Measurements from ENCODE around the gene ETF1. TPM values are rescaled to one million over a fixed set of nuclear protein-coding genes. Genes with fewer than 3 reads are reported as not detected.

The ETF1 gene
- total and polyA plus RNA-seq, 9 of the 15 experiments (the other 6 are each of a cell fraction or from before 2014, with no cell fraction given), result 53.7 to 209 (median 164) TPM

DNA sequence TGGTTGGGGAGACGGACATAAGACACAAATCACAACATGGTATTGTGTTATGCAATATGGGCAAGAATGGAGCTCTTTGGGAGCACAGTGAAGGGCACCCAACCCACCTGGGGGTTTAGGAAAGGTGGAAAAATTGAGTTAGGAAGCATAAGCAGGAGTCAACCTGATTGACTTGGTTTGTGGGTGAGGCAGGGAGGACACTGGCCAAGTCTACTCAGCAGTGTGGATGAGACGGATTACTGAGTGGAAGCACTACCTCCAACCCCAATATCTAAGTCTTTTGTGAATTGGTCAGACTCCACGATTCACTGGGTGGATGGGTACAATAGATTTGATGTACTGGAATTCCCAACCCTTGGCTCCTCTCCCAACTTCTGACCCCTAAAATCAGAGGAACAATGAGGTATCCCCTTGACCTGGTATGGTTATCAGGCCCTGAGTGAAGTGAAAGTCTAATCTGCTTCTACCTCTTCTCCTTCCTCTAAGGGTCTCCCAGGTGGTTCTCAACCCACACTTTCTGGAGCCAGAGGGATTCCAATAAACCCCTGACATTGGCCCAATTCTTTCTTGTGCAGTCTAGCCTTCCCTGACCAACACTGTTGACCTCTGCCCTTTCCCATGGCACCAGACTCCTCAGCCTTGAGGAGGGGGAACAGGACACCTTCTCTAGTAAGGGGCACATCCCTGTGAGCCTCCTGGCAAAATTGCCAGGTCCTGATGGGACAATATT is 72.5 kb downstream of the ETF1 start (continued):
- TF ChIP-seq, protein P1, sequence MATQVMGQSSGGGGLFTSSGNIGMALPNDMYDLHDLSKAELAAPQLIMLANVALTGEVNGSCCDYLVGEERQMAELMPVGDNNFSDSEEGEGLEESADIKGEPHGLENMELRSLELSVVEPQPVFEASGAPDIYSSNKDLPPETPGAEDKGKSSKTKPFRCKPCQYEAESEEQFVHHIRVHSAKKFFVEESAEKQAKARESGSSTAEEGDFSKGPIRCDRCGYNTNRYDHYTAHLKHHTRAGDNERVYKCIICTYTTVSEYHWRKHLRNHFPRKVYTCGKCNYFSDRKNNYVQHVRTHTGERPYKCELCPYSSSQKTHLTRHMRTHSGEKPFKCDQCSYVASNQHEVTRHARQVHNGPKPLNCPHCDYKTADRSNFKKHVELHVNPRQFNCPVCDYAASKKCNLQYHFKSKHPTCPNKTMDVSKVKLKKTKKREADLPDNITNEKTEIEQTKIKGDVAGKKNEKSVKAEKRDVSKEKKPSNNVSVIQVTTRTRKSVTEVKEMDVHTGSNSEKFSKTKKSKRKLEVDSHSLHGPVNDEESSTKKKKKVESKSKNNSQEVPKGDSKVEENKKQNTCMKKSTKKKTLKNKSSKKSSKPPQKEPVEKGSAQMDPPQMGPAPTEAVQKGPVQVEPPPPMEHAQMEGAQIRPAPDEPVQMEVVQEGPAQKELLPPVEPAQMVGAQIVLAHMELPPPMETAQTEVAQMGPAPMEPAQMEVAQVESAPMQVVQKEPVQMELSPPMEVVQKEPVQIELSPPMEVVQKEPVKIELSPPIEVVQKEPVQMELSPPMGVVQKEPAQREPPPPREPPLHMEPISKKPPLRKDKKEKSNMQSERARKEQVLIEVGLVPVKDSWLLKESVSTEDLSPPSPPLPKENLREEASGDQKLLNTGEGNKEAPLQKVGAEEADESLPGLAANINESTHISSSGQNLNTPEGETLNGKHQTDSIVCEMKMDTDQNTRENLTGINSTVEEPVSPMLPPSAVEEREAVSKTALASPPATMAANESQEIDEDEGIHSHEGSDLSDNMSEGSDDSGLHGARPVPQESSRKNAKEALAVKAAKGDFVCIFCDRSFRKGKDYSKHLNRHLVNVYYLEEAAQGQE (IDR thresholded peaks at IDR 0.05; ENCODE audit: borderline replicate concordance), result 0 out of 2 replicates have a peak, but pooled peaks have one; percentile 4
- TF ChIP-seq, protein P1 (CRISPR knock-in tag; IDR thresholded peaks at IDR 0.05; ENCODE audit: low read depth), result no peak
- TF ChIP-seq, protein P2, sequence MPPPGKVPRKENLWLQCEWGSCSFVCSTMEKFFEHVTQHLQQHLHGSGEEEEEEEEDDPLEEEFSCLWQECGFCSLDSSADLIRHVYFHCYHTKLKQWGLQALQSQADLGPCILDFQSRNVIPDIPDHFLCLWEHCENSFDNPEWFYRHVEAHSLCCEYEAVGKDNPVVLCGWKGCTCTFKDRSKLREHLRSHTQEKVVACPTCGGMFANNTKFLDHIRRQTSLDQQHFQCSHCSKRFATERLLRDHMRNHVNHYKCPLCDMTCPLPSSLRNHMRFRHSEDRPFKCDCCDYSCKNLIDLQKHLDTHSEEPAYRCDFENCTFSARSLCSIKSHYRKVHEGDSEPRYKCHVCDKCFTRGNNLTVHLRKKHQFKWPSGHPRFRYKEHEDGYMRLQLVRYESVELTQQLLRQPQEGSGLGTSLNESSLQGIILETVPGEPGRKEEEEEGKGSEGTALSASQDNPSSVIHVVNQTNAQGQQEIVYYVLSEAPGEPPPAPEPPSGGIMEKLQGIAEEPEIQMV (tag; conservative IDR thresholded peaks at IDR 0.05; ENCODE audit: low read depth), result no peak
- 0 out of 4 replicates have a peak, but pooled peaks of 1 of the 2 experiments have one; percentile 20 for TF ChIP-seq MCM7 (IDR thresholded peaks at IDR 0.05)
- TF ChIP-seq POLR2G (IDR thresholded peaks at IDR 0.05; ENCODE audit: low read depth, low read length), result peak; percentile 82
- TF ChIP-seq, protein P3, sequence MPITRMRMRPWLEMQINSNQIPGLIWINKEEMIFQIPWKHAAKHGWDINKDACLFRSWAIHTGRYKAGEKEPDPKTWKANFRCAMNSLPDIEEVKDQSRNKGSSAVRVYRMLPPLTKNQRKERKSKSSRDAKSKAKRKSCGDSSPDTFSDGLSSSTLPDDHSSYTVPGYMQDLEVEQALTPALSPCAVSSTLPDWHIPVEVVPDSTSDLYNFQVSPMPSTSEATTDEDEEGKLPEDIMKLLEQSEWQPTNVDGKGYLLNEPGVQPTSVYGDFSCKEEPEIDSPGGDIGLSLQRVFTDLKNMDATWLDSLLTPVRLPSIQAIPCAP (CRISPR knock-in tag; IDR thresholded peaks at IDR 0.05; ENCODE audit: borderline replicate concordance), result peak; percentile 71; the same call in 1 of the 2 replicates
- 0 out of 4 replicates have a peak, but pooled peaks have one; percentile 13 to 42 for TF ChIP-seq SIN3A (IDR thresholded peaks at IDR 0.05; ENCODE audit: borderline replicate concordance in 2 of 2, control insufficient read depth in 1 of 2, low read depth in 2 of 2, low read length in 2 of 2)
- TF ChIP-seq ZNF197 (CRISPR knock-in tag; IDR thresholded peaks at IDR 0.05; ENCODE audit: low read depth), result no peak
- no peak for TF ChIP-seq KAT7 (CRISPR knock-in tag; IDR thresholded peaks at IDR 0.05; ENCODE audit: borderline replicate concordance)
- peak; percentile 74; the same call in 1 of the 2 replicates for TF ChIP-seq CEBPG (CRISPR knock-in tag; IDR thresholded peaks at IDR 0.05)
- TF ChIP-seq CEBPG (tag; conservative IDR thresholded peaks at IDR 0.05 in 1 of 2, IDR thresholded peaks at IDR 0.05 in 1 of 2), result peak in 1 of 2 experiments; percentile 65; a peak in 1 of 4 replicates
- no peak for TF ChIP-seq TRIM28 (IDR thresholded peaks at IDR 0.05)
- no peak for TF ChIP-seq E2F3 (CRISPR knock-in tag; IDR thresholded peaks at IDR 0.05)
- no peak for TF ChIP-seq NFXL1 (CRISPR knock-in tag; IDR thresholded peaks at IDR 0.05)
- no peak for TF ChIP-seq KAT2B (IDR thresholded peaks at IDR 0.05; ENCODE audit: low read depth, low read length)
- TF ChIP-seq STAG1 (CRISPR knock-in tag; IDR thresholded peaks at IDR 0.05; ENCODE audit: borderline replicate concordance), result no peak
- no peak for TF ChIP-seq EP400 (IDR thresholded peaks at IDR 0.05)
- no peak for TF ChIP-seq ZNF586 (CRISPR knock-in tag; conservative IDR thresholded peaks at IDR 0.05)
